GM12878 (cell line): ENCODE data around the gene TPRG1. TPM values are rescaled to one million over a fixed set of nuclear protein-coding genes. Genes with fewer than 3 reads are reported as not detected.

Experiments used
- ATAC-seq: fragments of 200-7000 bp; cut with Tn5 transposase; 3 replicates; pipeline ENCODE4 v1.9.1; 2020; ENCODE audit warnings: mild to moderate bottlenecking, moderate library complexity
- BruUV-seq: library from RNA; stranded (reverse); fragments of 400-500 nt; replicated peaks from 2 replicates; lab custom pipeline; 2021; lab: Mats Ljungman, UMichigan
- CTCF ChIA-PET: fragments of 300-600 bp; sonication (Branson Sonifier 250); formaldehyde crosslinking; extraction: SDS; loops from one replicate; lab custom pipeline; 2021; ENCODE audit warnings: inconsistent platforms; lab: Yijun Ruan, JAX
- POLR2A ChIA-PET: fragments of 350-600 bp; formaldehyde crosslinking; extraction: SDS; loops from one replicate; lab custom pipeline; 2021; ENCODE audit warnings: inconsistent platforms; lab: Charles Lee
- RAD21 ChIA-PET: fragments of 300-600 bp; sonication (Branson Sonifier 250); formaldehyde crosslinking; loops from one replicate; lab custom pipeline; 2023; ENCODE audit warnings: antibody characterized with exemption; ENCODE audit not compliant: unreplicated experiment; lab: Charles Lee
- SMC1A ChIA-PET: fragments of 300-600 bp; sonication (Branson Sonifier 250); formaldehyde crosslinking; loops from one replicate; lab custom pipeline; 2023; ENCODE audit not compliant: unreplicated experiment, uncharacterized antibody; lab: Charles Lee
- DNase-seq: peaks from one replicate; pipeline ENCODE4 v3.0.0-alpha.2; 2011; ENCODE audit warnings: low read depth, low spot score
- FAIRE-seq: peaks from 3 replicates; lab custom pipeline; 2011; peaks lifted over from hg19 to GRCh38; lab: Jason Lieb, UNC
- H2AFZ ChIP-seq: 2 replicates; pipeline ENCODE4 v1.6.0; 2011; ENCODE audit warnings: low read depth, low read length, control low read depth; ENCODE audit not compliant: control insufficient read depth
- H3K27ac ChIP-seq: 2 replicates; pipeline ENCODE4 v1.5.1; 2011; ENCODE audit warnings: control low read depth; ENCODE audit not compliant: control insufficient read depth, insufficient read depth
- H3K27me3 ChIP-seq, 2 experiments: replicated peaks in 1 of 2; 2 replicates each; pipeline versions ENCODE4 v1.6.0 to v1.6.1; 2011; ENCODE audit warnings: low read length in 1 of 2; ENCODE audit not compliant: control insufficient read depth in 2 of 2, insufficient read depth in 2 of 2
- H3K36me3 ChIP-seq, 2 experiments: 2 replicates each; pipeline ENCODE4 v1.5.1; 2011; ENCODE audit warnings: low read length in 1 of 2; ENCODE audit not compliant: control insufficient read depth in 2 of 2, insufficient read depth in 2 of 2
- H3K4me1 ChIP-seq: 2 replicates; pipeline ENCODE4 v1.6.1; 2011; ENCODE audit warnings: mild to moderate bottlenecking, low read length, moderate library complexity, mixed read lengths; ENCODE audit not compliant: control insufficient read depth, insufficient read depth
- H3K4me2 ChIP-seq: 2 replicates; pipeline ENCODE4 v1.6.0; 2011; ENCODE audit warnings: control low read depth; ENCODE audit not compliant: control insufficient read depth, insufficient read depth
- H3K4me3 ChIP-seq: fragments of 200-600 bp; sonication (generic); 2 replicates; pipeline ENCODE4 v1.5.1; 2016
- H3K79me2 ChIP-seq: 2 replicates; pipeline ENCODE4 v1.6.0; 2011; ENCODE audit warnings: low read length; ENCODE audit not compliant: control insufficient read depth, insufficient read depth
- H3K9ac ChIP-seq: 2 replicates; pipeline ENCODE4 v1.8.0; 2011; ENCODE audit warnings: low read length, control low read depth, mixed read lengths; ENCODE audit not compliant: control insufficient read depth, insufficient read depth
- H3K9me3 ChIP-seq: replicated peaks from 3 replicates; pipeline ENCODE4 v1.5.1; 2011; ENCODE audit warnings: mild to moderate bottlenecking, low read length; ENCODE audit not compliant: control insufficient read depth, insufficient read depth
- H4K20me1 ChIP-seq: 2 replicates; pipeline ENCODE4 v1.6.0; 2011; ENCODE audit not compliant: control insufficient read depth, insufficient read depth
- SMARCA5 ChIP-seq: fragments of 450-650 bp; IDR thresholded peaks from 2 replicates; pipeline ENCODE4 v1.6.1; 2017; ENCODE audit warnings: mild to moderate bottlenecking
- TARDBP ChIP-seq: IDR thresholded peaks from 2 replicates; pipeline ENCODE4 v1.6.1; 2016; ENCODE audit warnings: borderline replicate concordance
- WGBS: methylation state at CpG from one replicate; pipeline ENCODE4 v1.1.6; 2016; ENCODE audit warnings: low lambda C conversion rate; ENCODE audit not compliant: insufficient replicate concordance, insufficient coverage; ENCODE audit errors: missing lambda C conversion rate; 5-methylcytosine and 5-hydroxymethylcytosine counted together
- in situ Hi-C: fragments of 300-500 bp; cut with MboI; formaldehyde crosslinking; loops from 9 replicates; pipeline ENCODE4 v1.14.3; 2018; ENCODE audit warnings: mixed read lengths
- intact Hi-C: fragments of 100-400 bp; cut with micrococcal nuclease; formaldehyde crosslinking; loops from one replicate; pipeline ENCODE4 v1.14.2; 2022; ENCODE audit not compliant: unreplicated experiment
- polyA plus RNA-seq, 11 experiments: library from polyadenylated mRNA; depleted of rRNA in 4 of 11; unstranded in 6 of 11; stranded (reverse) in 5 of 11; fragments of >200 nt; fragmentation: Nextera tagmentation in 4 of 11; fragmentation: Illumina TruSeq in 1 of 11; extraction: Ambion mirVana in 4 of 11; extraction: Trizol in 1 of 11; gene quantifications; 1 replicate in 1 of 11; 2 replicates in 10 of 11; pipeline versions ENCODE4 v1.2.1 to v1.2.3, GENCODE V29; 2011 to 2016; ENCODE audit warnings: inconsistent platforms in 2 of 11, missing spikeins in 2 of 11, low read depth in 1 of 11
- total RNA-seq, 4 experiments: library from RNA; depleted of rRNA in 3 of 4; stranded (reverse); fragments of >200 nt in 3 of 4; fragmentation: Illumina TruSeq in 1 of 4; extraction: Trizol in 1 of 4; gene quantifications; 2 replicates each; pipeline versions ENCODE4 v1.2.1 to v1.2.3, GENCODE V29; 2013 to 2021

Gene TPRG1
- total and polyA plus RNA-seq, 10 of the 15 experiments (the other 5 are each of a cell fraction or from before 2014, with no cell fraction given), result 0.26 to 30.7 (median 3.6) TPM

- no peak for TF ChIP-seq SMARCA5
Observed at GRCh38 chr3:189349772-189350171, 178.0 kb downstream of the TPRG1 start (continued).

- RAD21 ChIA-PET, result interaction anchor here (1.4 kb wide), 1 partner anchor 159 kb away, joined by 4 read pairs; no protein-coding TSS in a partner anchor
- H3K4me3 ChIP-seq, result no peak overlapping the region
- H3K9ac ChIP-seq, result no peak overlapping the region
- no peak overlapping the region for H2AFZ ChIP-seq
- CTCF ChIA-PET, result interaction anchor here (1.0 to 1.4 kb wide), 2 partner anchors 14 to 15 kb away, joined by 3 to 5 read pairs; no protein-coding TSS in a partner anchor
- H3K36me3 ChIP-seq, result no peaks in the 10 kb centered on the region
- H3K9me3 ChIP-seq, result no peaks in the 10 kb centered on the region
- 99% methylated on average over 5 of the region's 5 CpGs for WGBS
- H3K4me1 ChIP-seq, result peaks cover 9% of the 10 kb centered on the region
- no peak for FAIRE-seq
- POLR2A ChIA-PET, result no interaction called here
- SMC1A ChIA-PET, result interaction anchor here (0.7 to 2.1 kb wide), 4 partner anchors 12 to 595 kb away, joined by 3 to 6 read pairs (median 4); no protein-coding TSS in a partner anchor
- ATAC-seq, result no peak
- no peak overlapping the region for H3K4me2 ChIP-seq
- in situ Hi-C loops, result no loop called here
- TF ChIP-seq TARDBP, result no peak
- BruUV-seq, result no TSS peak
- intact Hi-C loops, result no loop called here
- no peaks in the 10 kb centered on the region for H3K27me3 ChIP-seq
- no peaks in the 10 kb centered on the region for H3K79me2 ChIP-seq
- no peaks in the 10 kb centered on the region for H4K20me1 ChIP-seq
- H3K27ac ChIP-seq, result no peak overlapping the region
- no peak for DNase-seq
Observed at GRCh38 chr3:189353318-189353965, 181.7 kb downstream of the TPRG1 start.
